Panc1 (cell line): ENCODE data around the gene KLHL11. TPM values are rescaled to one million over a fixed set of nuclear protein-coding genes. Genes with fewer than 3 reads are reported as not detected.

ENCODE experiments used
- ATAC-seq: fragments of 200-7000 bp; cut with Tn5 transposase; 2 replicates; pipeline ENCODE4 v1.9.1; 2020; ENCODE audit warnings: mild to moderate bottlenecking, moderate library complexity
- BruUV-seq: library from RNA; stranded (reverse); fragments of 400-500 nt; replicated peaks from 2 replicates; lab custom pipeline; 2021; lab: Mats Ljungman, UMichigan
- CTCF ChIA-PET: fragments of 300-600 bp; sonication (Branson Sonifier 250); formaldehyde crosslinking; loops from one replicate; lab custom pipeline; 2022; ENCODE audit warnings: antibody characterized with exemption; lab: Charles Lee
- POLR2A ChIA-PET: fragments of 300-600 bp; sonication (Branson Sonifier 250); formaldehyde crosslinking; loops from one replicate; lab custom pipeline; 2022; ENCODE audit warnings: antibody characterized with exemption; lab: Charles Lee
- DNase-seq: peaks from one replicate; pipeline ENCODE4 v3.0.0-alpha.2; 2010; ENCODE audit warnings: low read depth, low spot score
- H3K27ac ChIP-seq: 2 replicates; pipeline ENCODE4 v1.5.1; 2011; ENCODE audit warnings: mild to moderate bottlenecking, low read length, inconsistent platforms
- H3K27me3 ChIP-seq: fragments of 200-500 bp; sonication (Bioruptor generic); 2 replicates; pipeline ENCODE4 v1.6.0; 2014; ENCODE audit warnings: low read length, inconsistent platforms; ENCODE audit not compliant: control insufficient read depth, insufficient read depth
- H3K36me3 ChIP-seq: fragments of 200-500 bp; sonication (Bioruptor generic); 2 replicates; pipeline ENCODE4 v1.5.1; 2014; ENCODE audit warnings: inconsistent platforms, mild to moderate bottlenecking, low read length, moderate library complexity; ENCODE audit not compliant: control insufficient read depth, insufficient read depth
- H3K4me1 ChIP-seq: 2 replicates; pipeline ENCODE4 v1.5.1; 2011; ENCODE audit warnings: inconsistent platforms, mild to moderate bottlenecking, low read length, moderate library complexity; ENCODE audit not compliant: control insufficient read depth, insufficient read depth
- H3K4me3 ChIP-seq, 2 experiments: 2 replicates each; pipeline ENCODE4 v1.5.1; 2011 to 2012; ENCODE audit warnings: low read depth in 2 of 2, low read length in 2 of 2, mild to moderate bottlenecking in 2 of 2, inconsistent platforms in 1 of 2, moderate library complexity in 1 of 2
- H3K9me3 ChIP-seq: fragments of 200-500 bp; sonication (Bioruptor generic); 2 replicates; pipeline ENCODE4 v1.5.1; 2014; ENCODE audit warnings: low read depth, mild to moderate bottlenecking, inconsistent platforms, low read length, moderate library complexity; ENCODE audit not compliant: control insufficient read depth, insufficient read depth
- POLR2AphosphoS5 ChIP-seq: IDR thresholded peaks from 2 replicates; pipeline ENCODE4 v1.6.1; 2012; ENCODE audit warnings: mild to moderate bottlenecking, low read depth, low read length, moderate library complexity
- SIN3A ChIP-seq: IDR thresholded peaks from 2 replicates; pipeline ENCODE4 v1.6.1; 2012; ENCODE audit warnings: low read depth, mild to moderate bottlenecking, low read length, moderate library complexity, borderline replicate concordance; ENCODE audit not compliant: insufficient read depth
- TCF7L2 ChIP-seq: IDR thresholded peaks from 2 replicates; pipeline ENCODE4 v1.6.1; 2011; ENCODE audit warnings: mild to moderate bottlenecking, low read depth, low read length, inconsistent platforms
- in situ Hi-C: cut with HindIII; loops from 2 replicates; pipeline ENCODE4 v1.10.0; 2016; ENCODE audit warnings: low sequenced_read_pairs, low pct_unique_long_range_greater_than_20kb
- intact Hi-C: fragments of 100-400 bp; cut with micrococcal nuclease; formaldehyde crosslinking; loops from one replicate; pipeline ENCODE4 v1.10.0; 2022; ENCODE audit not compliant: unreplicated experiment
- total RNA-seq: library from RNA; stranded (reverse); gene quantifications from one replicate; pipeline ENCODE4 v1.2.1, GENCODE V29; 2021; ENCODE audit not compliant: unreplicated experiment
- TF ChIP-seq, protein P1 (sequence below), 2 experiments: IDR thresholded peaks; 2 replicates each; pipeline ENCODE4 v1.6.1; 2011 to 2012; ENCODE audit warnings: low read depth in 2 of 2, control low read depth in 1 of 2, low read length in 1 of 2, mild to moderate bottlenecking in 1 of 2, moderate library complexity in 1 of 2; ENCODE audit not compliant: insufficient read depth in 1 of 2
- TF ChIP-seq, protein P2 (sequence below): fragments of 450-650 bp; IDR thresholded peaks from 2 replicates; pipeline ENCODE4 v1.5.1; 2017; ENCODE audit warnings: mild to moderate bottlenecking

The KLHL11 gene
- total RNA-seq, 1 experiment from 2014 or later, result 12.5 TPM

DNA sequence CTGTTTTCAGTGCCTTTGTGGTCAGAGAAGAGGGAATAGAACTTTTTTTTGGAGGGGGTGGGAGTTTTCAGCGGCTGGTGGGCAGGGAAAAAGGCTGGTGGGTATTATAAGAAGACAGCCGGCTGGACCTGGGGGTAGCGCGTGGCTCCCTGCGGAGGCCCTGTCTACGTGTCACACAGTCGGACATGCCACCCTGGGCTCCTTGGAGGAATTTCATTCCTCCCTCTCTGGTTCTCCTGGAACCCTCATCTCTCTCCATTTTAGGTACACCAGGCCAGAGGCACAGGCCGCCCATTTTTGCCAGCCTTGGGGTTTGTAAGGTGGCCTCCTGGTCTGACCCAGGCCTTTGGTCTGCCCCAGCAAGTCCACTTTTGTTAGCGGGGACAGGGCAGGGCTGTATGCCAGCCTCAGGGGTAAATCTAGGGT lies 51.5 kb downstream of the KLHL11 start:
- Histone ChIP-seq H3K36me3 (peaks cover 2% of the 10 kb centered on the region), H3K9me3 (no peaks in the 10 kb centered on the region), H3K4me1 (peaks cover 25% of the 10 kb centered on the region), H3K27ac (peak overlapping the region; percentile 99), H3K4me3 (peak overlapping the region; percentile 74 to 80), H3K27me3 (no peaks in the 10 kb centered on the region)
- POLR2A ChIA-PET, result no interaction called here
- TSS peak; percentile 87 for BruUV-seq
- intact Hi-C loops, result no loop called here
- DNase-seq (no peak), ATAC-seq (no peak)
- TF ChIP-seq SIN3A (no peak), POLR2AphosphoS5 (no peak), TCF7L2 (no peak)
- TF ChIP-seq, protein P1, sequence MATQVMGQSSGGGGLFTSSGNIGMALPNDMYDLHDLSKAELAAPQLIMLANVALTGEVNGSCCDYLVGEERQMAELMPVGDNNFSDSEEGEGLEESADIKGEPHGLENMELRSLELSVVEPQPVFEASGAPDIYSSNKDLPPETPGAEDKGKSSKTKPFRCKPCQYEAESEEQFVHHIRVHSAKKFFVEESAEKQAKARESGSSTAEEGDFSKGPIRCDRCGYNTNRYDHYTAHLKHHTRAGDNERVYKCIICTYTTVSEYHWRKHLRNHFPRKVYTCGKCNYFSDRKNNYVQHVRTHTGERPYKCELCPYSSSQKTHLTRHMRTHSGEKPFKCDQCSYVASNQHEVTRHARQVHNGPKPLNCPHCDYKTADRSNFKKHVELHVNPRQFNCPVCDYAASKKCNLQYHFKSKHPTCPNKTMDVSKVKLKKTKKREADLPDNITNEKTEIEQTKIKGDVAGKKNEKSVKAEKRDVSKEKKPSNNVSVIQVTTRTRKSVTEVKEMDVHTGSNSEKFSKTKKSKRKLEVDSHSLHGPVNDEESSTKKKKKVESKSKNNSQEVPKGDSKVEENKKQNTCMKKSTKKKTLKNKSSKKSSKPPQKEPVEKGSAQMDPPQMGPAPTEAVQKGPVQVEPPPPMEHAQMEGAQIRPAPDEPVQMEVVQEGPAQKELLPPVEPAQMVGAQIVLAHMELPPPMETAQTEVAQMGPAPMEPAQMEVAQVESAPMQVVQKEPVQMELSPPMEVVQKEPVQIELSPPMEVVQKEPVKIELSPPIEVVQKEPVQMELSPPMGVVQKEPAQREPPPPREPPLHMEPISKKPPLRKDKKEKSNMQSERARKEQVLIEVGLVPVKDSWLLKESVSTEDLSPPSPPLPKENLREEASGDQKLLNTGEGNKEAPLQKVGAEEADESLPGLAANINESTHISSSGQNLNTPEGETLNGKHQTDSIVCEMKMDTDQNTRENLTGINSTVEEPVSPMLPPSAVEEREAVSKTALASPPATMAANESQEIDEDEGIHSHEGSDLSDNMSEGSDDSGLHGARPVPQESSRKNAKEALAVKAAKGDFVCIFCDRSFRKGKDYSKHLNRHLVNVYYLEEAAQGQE (IDR thresholded peaks at IDR 0.05; ENCODE audit: insufficient read depth in 1 of 2, low read depth in 2 of 2, low read length in 1 of 2), result no peak
- TF ChIP-seq, protein P2, sequence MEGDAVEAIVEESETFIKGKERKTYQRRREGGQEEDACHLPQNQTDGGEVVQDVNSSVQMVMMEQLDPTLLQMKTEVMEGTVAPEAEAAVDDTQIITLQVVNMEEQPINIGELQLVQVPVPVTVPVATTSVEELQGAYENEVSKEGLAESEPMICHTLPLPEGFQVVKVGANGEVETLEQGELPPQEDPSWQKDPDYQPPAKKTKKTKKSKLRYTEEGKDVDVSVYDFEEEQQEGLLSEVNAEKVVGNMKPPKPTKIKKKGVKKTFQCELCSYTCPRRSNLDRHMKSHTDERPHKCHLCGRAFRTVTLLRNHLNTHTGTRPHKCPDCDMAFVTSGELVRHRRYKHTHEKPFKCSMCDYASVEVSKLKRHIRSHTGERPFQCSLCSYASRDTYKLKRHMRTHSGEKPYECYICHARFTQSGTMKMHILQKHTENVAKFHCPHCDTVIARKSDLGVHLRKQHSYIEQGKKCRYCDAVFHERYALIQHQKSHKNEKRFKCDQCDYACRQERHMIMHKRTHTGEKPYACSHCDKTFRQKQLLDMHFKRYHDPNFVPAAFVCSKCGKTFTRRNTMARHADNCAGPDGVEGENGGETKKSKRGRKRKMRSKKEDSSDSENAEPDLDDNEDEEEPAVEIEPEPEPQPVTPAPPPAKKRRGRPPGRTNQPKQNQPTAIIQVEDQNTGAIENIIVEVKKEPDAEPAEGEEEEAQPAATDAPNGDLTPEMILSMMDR, result no peak
- CTCF ChIA-PET, result no interaction called here
- in situ Hi-C loops, result no loop called here

DNA sequence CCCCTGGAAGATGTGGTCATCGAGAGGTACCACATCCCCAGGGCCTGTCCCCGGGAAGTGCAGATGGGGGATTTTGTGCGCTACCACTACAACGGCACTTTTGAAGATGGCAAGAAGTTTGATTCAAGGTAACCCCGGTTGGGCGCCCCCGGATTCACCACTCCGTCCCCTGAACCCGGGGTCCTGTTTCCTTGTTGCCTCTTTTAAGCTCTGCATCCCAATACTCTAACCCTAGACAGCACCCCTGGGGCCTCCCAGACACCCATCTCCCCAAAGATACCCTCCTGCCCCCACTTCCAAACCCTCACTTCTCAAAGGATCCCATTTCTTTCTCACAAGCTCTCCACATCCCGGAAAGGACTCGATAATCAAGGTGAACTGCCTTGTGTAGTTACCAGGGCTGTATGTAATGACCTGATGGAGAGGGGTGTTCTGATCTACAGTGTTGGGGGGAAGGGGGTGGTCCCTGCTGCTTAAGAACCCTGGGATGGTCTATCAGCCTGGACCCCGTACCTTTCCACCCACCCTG lies 52.0 kb downstream of the KLHL11 start:
- peak; percentile 1 for ATAC-seq
- POLR2A ChIA-PET, result no interaction called here
- intact Hi-C loops, result no loop called here
- in situ Hi-C loops, result no loop called here
- no peaks in the 10 kb centered on the region for H3K27me3 ChIP-seq
- DNase-seq, result no peak
- peaks cover under 1% of the 10 kb centered on the region for H3K36me3 ChIP-seq
- peak overlapping the region; percentile 74 to 80 for H3K4me3 ChIP-seq
- CTCF ChIA-PET, result no interaction called here
- no TSS peak for BruUV-seq
- H3K27ac ChIP-seq, result peak overlapping the region; percentile 99
- H3K9me3 ChIP-seq, result no peaks in the 10 kb centered on the region
- TF ChIP-seq, protein P1 (IDR thresholded peaks at IDR 0.05; ENCODE audit: insufficient read depth in 1 of 2, low read depth in 2 of 2, low read length in 1 of 2), result no peak
- TF ChIP-seq, protein P2, result no peak
- no peak for TF ChIP-seq SIN3A
- no peak for TF ChIP-seq TCF7L2
- no peak for TF ChIP-seq POLR2AphosphoS5
- H3K4me1 ChIP-seq, result peaks cover 25% of the 10 kb centered on the region
